DND-41 (cell line): Measurements from ENCODE around the gene HOXD9.

ENCODE experiments used
- CTCF ChIP-seq: IDR thresholded peaks from 2 replicates; pipeline ENCODE4 v1.5.1; 2012; ENCODE audit warnings: borderline replicate concordance, low read length, moderate library complexity, mild to moderate bottlenecking; ENCODE audit not compliant: poor library complexity, severe bottlenecking; ENCODE audit errors: extremely low read depth
- EZH2 ChIP-seq: IDR thresholded peaks from 3 replicates; pipeline ENCODE4 v1.6.1; 2012; ENCODE audit warnings: borderline replicate concordance, low read depth, mild to moderate bottlenecking, moderate library complexity, low read length, inconsistent platforms; ENCODE audit not compliant: severe bottlenecking

- TF ChIP-seq CTCF (no peak), EZH2 (no peak)
Observed at GRCh38 chr2:176167398-176167797, 44.9 kb downstream of the HOXD9 start.
